ENCODE data around the gene RELCH.

The RELCH gene, protein sequence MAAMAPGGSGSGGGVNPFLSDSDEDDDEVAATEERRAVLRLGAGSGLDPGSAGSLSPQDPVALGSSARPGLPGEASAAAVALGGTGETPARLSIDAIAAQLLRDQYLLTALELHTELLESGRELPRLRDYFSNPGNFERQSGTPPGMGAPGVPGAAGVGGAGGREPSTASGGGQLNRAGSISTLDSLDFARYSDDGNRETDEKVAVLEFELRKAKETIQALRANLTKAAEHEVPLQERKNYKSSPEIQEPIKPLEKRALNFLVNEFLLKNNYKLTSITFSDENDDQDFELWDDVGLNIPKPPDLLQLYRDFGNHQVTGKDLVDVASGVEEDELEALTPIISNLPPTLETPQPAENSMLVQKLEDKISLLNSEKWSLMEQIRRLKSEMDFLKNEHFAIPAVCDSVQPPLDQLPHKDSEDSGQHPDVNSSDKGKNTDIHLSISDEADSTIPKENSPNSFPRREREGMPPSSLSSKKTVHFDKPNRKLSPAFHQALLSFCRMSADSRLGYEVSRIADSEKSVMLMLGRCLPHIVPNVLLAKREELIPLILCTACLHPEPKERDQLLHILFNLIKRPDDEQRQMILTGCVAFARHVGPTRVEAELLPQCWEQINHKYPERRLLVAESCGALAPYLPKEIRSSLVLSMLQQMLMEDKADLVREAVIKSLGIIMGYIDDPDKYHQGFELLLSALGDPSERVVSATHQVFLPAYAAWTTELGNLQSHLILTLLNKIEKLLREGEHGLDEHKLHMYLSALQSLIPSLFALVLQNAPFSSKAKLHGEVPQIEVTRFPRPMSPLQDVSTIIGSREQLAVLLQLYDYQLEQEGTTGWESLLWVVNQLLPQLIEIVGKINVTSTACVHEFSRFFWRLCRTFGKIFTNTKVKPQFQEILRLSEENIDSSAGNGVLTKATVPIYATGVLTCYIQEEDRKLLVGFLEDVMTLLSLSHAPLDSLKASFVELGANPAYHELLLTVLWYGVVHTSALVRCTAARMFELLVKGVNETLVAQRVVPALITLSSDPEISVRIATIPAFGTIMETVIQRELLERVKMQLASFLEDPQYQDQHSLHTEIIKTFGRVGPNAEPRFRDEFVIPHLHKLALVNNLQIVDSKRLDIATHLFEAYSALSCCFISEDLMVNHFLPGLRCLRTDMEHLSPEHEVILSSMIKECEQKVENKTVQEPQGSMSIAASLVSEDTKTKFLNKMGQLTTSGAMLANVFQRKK

DNA sequence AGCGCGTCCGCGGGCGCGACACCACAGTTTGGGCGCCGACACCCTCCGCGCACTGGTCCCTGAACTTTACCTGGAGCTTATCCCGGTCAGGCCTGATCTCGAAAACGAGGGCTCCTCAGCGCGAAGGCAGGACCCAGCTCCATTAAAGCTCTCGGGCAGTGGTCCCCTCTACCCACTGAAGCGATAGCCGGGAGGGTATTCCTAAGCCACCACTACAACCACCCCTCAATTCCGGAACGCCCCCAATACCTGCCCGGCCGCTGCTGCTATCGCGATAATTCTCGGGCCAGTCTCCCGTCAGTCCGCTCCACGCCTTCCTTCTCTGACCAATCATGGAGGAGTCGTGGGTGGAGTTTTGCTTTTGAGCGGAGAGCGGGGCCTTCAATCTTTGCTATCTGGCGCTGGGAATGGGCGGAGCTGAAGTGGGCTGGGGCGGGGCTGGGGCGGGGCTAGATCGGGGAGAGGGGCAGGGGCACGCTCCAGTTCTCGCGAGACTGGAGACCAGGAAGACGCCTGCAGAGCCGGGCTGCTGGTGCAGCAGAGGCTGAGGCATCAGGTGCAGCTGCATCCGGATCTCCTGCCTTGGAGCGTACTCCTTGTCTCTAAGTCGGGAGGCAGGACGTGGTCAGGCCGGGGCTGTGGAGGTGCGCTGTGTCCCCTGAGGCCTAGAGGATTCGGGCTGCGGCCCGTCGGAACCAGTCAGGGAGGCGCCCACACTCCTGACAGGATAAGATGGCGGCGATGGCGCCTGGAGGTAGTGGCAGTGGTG is at the start of gene RELCH, which contains the start of gene PIGN:
TSS of gene RELCH (plus strand) at position 482 of the 769 bp plus-strand sequence. CDS start at position 733, 251 bp downstream.
TSS of gene PIGN (minus strand) at position 283 of the 769 bp plus-strand sequence. CDS start 25,703 bp downstream, outside the sequence.
- no peaks in the 10 kb centered on the region for H3K27me3 Mint-ChIP-seq (ENCODE audit: low read depth, poor library complexity)
- H3K27ac Mint-ChIP-seq, result peak within 1 kb of the TSS; percentile 100
- peak within 1 kb of the TSS; percentile 100 for H3K4me3 Mint-ChIP-seq

DNA sequence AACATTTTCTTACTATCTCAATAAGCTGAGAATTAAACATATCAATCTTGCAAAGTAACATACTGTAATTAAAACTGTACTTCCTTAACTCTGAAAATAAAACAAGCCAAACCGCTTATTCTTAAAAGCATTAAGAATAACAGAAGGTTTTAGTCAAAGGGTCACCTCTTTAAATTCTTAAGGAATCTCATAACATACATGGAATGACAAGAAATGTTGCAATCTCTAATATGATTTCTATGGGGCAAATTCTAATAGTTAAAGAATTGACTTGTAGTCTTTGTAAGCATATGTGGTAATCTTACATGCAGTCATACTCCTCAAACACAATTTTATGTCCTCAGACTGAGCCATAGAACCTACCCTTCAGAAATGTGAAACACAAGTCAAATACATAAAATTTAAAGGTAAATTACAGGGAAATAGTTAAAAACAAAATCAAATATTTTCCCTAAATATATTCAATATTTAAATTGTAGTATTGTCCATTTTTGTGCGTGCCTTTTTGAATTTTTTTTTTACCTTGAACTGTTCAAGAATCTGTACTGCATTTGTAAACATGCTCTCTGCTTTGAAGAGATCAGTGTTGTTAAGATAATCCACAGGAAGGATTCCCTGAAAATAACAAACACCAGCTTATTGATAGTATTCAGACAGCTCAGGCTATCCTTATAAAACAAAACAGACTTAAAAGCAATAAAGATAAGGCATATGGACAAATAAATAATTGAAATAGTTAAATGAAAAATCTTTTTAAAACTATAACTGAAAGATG is 48.4 kb upstream of the RELCH start:
- H3K4me1 Mint-ChIP-seq, result no peaks in the 10 kb centered on the region
- no peaks in the 10 kb centered on the region for H3K27me3 Mint-ChIP-seq (ENCODE audit: low read depth, poor library complexity)
- H3K27ac Mint-ChIP-seq, result no peak overlapping the region
- H3K36me3 Mint-ChIP-seq (ENCODE audit: low read depth), result peaks cover 14% of the 10 kb centered on the region
- DNase-seq, result no peak
- no peaks in the 10 kb centered on the region for H3K9me3 Mint-ChIP-seq
- TF ChIP-seq, protein P1, sequence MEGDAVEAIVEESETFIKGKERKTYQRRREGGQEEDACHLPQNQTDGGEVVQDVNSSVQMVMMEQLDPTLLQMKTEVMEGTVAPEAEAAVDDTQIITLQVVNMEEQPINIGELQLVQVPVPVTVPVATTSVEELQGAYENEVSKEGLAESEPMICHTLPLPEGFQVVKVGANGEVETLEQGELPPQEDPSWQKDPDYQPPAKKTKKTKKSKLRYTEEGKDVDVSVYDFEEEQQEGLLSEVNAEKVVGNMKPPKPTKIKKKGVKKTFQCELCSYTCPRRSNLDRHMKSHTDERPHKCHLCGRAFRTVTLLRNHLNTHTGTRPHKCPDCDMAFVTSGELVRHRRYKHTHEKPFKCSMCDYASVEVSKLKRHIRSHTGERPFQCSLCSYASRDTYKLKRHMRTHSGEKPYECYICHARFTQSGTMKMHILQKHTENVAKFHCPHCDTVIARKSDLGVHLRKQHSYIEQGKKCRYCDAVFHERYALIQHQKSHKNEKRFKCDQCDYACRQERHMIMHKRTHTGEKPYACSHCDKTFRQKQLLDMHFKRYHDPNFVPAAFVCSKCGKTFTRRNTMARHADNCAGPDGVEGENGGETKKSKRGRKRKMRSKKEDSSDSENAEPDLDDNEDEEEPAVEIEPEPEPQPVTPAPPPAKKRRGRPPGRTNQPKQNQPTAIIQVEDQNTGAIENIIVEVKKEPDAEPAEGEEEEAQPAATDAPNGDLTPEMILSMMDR (IDR thresholded peaks at IDR 0.05), result no peak
- no peak overlapping the region for H3K4me3 Mint-ChIP-seq

More for the DNA sequence above, at the start of gene RELCH, which contains the start of gene PIGN:
- TF ChIP-seq, protein P1 (IDR thresholded peaks at IDR 0.05), result no peak
- peaks cover 48% of the 10 kb centered on the region for H3K4me1 Mint-ChIP-seq
- H3K36me3 Mint-ChIP-seq (ENCODE audit: low read depth), result peaks cover 16% of the 10 kb centered on the region
- peak; percentile 90 for DNase-seq
- H3K9me3 Mint-ChIP-seq, result peaks cover 1% of the 10 kb centered on the region

DNA sequence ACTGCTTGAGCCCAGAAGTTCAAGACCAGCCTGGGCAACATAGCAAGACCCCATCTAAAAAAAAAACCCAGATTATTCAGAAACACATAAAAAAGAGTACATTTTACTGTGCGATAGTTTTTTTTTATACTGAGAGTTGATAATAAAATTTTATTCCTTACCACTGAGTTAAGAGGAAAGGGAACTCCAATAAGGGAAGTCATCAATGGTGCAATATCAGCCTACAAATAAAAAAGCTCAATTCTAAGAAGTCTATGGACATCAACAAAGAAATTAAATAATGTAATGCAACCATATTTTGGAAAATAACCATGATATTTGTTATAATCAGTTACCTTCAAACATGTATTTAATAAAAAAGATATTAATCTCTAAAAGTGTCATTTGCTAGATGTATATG is 46.8 kb upstream of the RELCH start:
- Mint-ChIP-seq H3K4me1 (no peaks in the 10 kb centered on the region), H3K36me3 (ENCODE audit: low read depth) (peaks cover 22% of the 10 kb centered on the region), H3K9me3 (no peaks in the 10 kb centered on the region), H3K27ac (no peak overlapping the region), H3K27me3 (ENCODE audit: low read depth, poor library complexity) (no peaks in the 10 kb centered on the region), H3K4me3 (no peak overlapping the region)
- no peak for DNase-seq
- TF ChIP-seq, protein P1 (IDR thresholded peaks at IDR 0.05), result no peak

DNA sequence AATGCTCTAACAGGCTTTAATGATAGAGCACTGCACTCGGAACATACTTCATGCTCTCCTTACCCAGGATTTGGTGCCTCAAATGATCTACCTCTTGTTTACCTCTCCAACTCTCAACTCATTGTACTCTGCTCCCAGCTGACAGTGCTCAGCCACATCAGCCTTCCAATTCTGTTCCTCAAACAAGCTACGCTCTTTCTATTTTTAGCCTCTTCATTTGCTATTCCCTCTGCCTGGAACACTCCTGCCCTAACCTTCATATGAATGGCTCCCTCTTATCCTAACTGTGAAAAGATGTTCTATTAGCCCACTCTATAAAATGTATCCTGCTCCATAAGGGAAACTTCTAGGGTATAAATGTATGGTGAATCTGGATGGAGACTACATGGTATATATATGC is 42.7 kb upstream of the RELCH start:
- no peak for DNase-seq
- TF ChIP-seq, protein P1 (IDR thresholded peaks at IDR 0.05), result no peak
- no peak overlapping the region for H3K27ac Mint-ChIP-seq
- H3K36me3 Mint-ChIP-seq (ENCODE audit: low read depth), result peaks cover 17% of the 10 kb centered on the region
- no peaks in the 10 kb centered on the region for H3K9me3 Mint-ChIP-seq
- no peaks in the 10 kb centered on the region for H3K4me1 Mint-ChIP-seq
- H3K27me3 Mint-ChIP-seq (ENCODE audit: low read depth, poor library complexity), result no peaks in the 10 kb centered on the region
- H3K4me3 Mint-ChIP-seq, result no peak overlapping the region
